Psoas muscle (tissue), 8 donors: ENCODE data around the gene ITGB1. TPM values are rescaled to one million over a fixed set of nuclear protein-coding genes. Genes with fewer than 3 reads are reported as not detected.

Source experiments
- ATAC-seq, 4 donors: fragments of 200-7000 bp; cut with Tn5 transposase; one replicate each; pipeline ENCODE4 v1.9.1; 2020; ENCODE audit warnings: moderate library complexity in 3 of 4, mild to moderate bottlenecking in 2 of 4
- DNase-seq, 2 donors: peaks; one replicate each; pipeline ENCODE4 v3.0.0-alpha.2; 2020
- H3K27ac ChIP-seq: fragments of 200-600 bp; one replicate; pipeline ENCODE4 v1.8.0; 2022
- H3K27me3 ChIP-seq, 3 donors: fragments of 200-600 bp in 1 of 3; one replicate each; pipeline versions ENCODE4 v1.6.1 to v1.8.0; 2013 to 2022; ENCODE audit warnings: low read length in 2 of 3, mild to moderate bottlenecking in 2 of 3, moderate library complexity in 1 of 3; ENCODE audit not compliant: insufficient read depth in 3 of 3
- H3K36me3 ChIP-seq, 2 donors: fragments of 200-600 bp in 1 of 2; one replicate each; pipeline versions ENCODE4 v1.6.1 to v1.8.0; 2013 to 2022; ENCODE audit warnings: low read depth in 1 of 2, mild to moderate bottlenecking in 1 of 2, moderate library complexity in 1 of 2; ENCODE audit not compliant: insufficient read depth in 1 of 2
- H3K4me1 ChIP-seq: fragments of 200-600 bp; one replicate; pipeline ENCODE4 v1.8.0; 2022
- H3K4me3 ChIP-seq: fragments of 200-600 bp; one replicate; pipeline ENCODE4 v1.8.0; 2022; ENCODE audit warnings: mild to moderate bottlenecking
- H3K9me3 ChIP-seq: fragments of 200-600 bp; one replicate; pipeline ENCODE4 v1.8.0; 2022
- CTCF ChIP-seq: fragments of 200-600 bp; IDR thresholded peaks from one replicate; pipeline ENCODE4 v1.8.0; 2022; ENCODE audit warnings: antibody characterized with exemption
- WGBS, 3 donors: extraction: QIAGEN DNeasy Blood & Tissue Kit; methylation state at CpG; one replicate each; pipeline versions ENCODE4 v1.1.6 to v1.1.7; 2013; 5-methylcytosine and 5-hydroxymethylcytosine counted together
- intact Hi-C, 2 donors: fragments of 100-400 bp; cut with DNase I; formaldehyde crosslinking; loops; one replicate each; pipeline versions ENCODE4 v1.11.0 to v1.14.2; 2022
- polyA plus RNA-seq, 3 donors: library from polyadenylated mRNA; stranded (reverse); fragments of 200-250 nt; gene quantifications; one replicate each; pipeline ENCODE4 v1.2.3, GENCODE V29; 2013
- total RNA-seq, 4 donors: library from RNA; stranded (reverse); fragmentation: NEBNext Ultra II Directional in 2 of 4; extraction: Animal tissue kit (Norgen Biotek cat#: 25700) in 2 of 4; gene quantifications; one replicate each; pipeline versions ENCODE4 v1.2.1 to v1.2.4, GENCODE V29; 2021 to 2023
- donor health status: healthy with polysubstance abuse.
- donor health status: DM: no; HTN: no; CAD: no; lungs with moderate emphysema.
- donor health status: Bipolar disorder and iron deficiency.
- donor health status: healthy.
- donor health status: DM: yes; HTN: yes; CAD: no.
- donor health status: DM: no; HTN: no; CAD: no.
- donor health status: DM: no; HTN: no; CAD: no.
- donor health status: DM: yes; HTN: yes; CAD: no.

Gene ITGB1
- total and polyA plus RNA-seq, 7 donors: 215 to 569 (median 255) TPM

GRCh38 chr10:32950591-32951108 is 7.4 kb downstream of the ITGB1 start:
- H3K27ac ChIP-seq: peak overlapping the region; percentile 11
- H3K4me3 ChIP-seq: no peak overlapping the region
- H3K9me3 ChIP-seq: no peaks in the 10 kb centered on the region
- ATAC-seq: no peak
- 66 to 73% (median 70%) methylated on average over 5 of the region's 5 CpGs for WGBS, 3 donors
- no peaks in the 10 kb centered on the region for H3K27me3 ChIP-seq
- H3K36me3 ChIP-seq: peaks cover 0 to 9% of the 10 kb centered on the region in 2 donors
- DNase-seq: no peak
- no peak for TF ChIP-seq CTCF
- intact Hi-C loops: no loop called here
- H3K4me1 ChIP-seq: peaks cover 92% of the 10 kb centered on the region

GRCh38 chr10:32949221-32949678 is 8.8 kb downstream of the ITGB1 start:
- no peaks in the 10 kb centered on the region for H3K27me3 ChIP-seq
- peak overlapping the region; percentile 19 for H3K27ac ChIP-seq
- intact Hi-C loops: no loop called here
- H3K4me1 ChIP-seq: peaks cover 88% of the 10 kb centered on the region
- TF ChIP-seq CTCF: no peak
- no peak for DNase-seq
- peak; percentile 46 to 76 (median 62) for ATAC-seq
- H3K9me3 ChIP-seq: no peaks in the 10 kb centered on the region
- no peak overlapping the region for H3K4me3 ChIP-seq
- peaks cover 0 to 7% of the 10 kb centered on the region in 2 donors for H3K36me3 ChIP-seq

GRCh38 chr10:32948451-32948850 is 9.6 kb downstream of the ITGB1 start:
- intact Hi-C loops: no loop called here
- Histone ChIP-seq H3K27me3 (no peaks in the 10 kb centered on the region), H3K4me1 (peaks cover 88% of the 10 kb centered on the region), H3K27ac (no peak overlapping the region), H3K4me3 (no peak overlapping the region), H3K36me3 (peaks cover 0 to 7% of the 10 kb centered on the region in 2 donors), H3K9me3 (no peaks in the 10 kb centered on the region)
- ATAC-seq: no peak
- WGBS, 3 donors: 26 to 47% (median 39%) methylated on average over 3 of the region's 3 CpGs
- TF ChIP-seq CTCF: no peak
- DNase-seq: no peak

DNA sequence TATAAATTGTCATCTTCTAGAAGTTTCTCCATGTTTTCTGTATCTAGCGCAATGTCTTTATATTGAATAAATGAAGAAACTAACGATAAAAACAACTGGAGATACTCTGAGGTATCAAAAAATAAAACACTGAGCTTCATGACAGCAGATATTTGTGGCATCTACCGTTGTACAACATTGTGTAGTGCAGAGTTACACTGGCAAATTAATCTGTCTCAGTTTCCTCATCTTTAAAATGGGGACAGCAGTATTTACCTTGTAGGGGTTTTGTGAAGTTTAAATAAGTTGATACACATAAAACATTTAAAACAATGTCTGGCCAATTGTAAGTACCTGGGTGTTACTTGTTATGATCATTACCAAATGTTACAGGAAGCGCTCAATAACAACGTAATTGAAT is 10.4 kb downstream of the ITGB1 start:
- Histone ChIP-seq H3K4me1 (peaks cover 88% of the 10 kb centered on the region), H3K27me3 (no peaks in the 10 kb centered on the region), H3K4me3 (no peak overlapping the region), H3K27ac (no peak overlapping the region), H3K36me3 (peaks cover 0 to 7% of the 10 kb centered on the region in 2 donors), H3K9me3 (no peaks in the 10 kb centered on the region)
- intact Hi-C loops: no loop called here
- ATAC-seq: no peak
- TF ChIP-seq CTCF: no peak
- no peak for DNase-seq
- WGBS, 3 donors: 85 to 86% (median 85%) methylated on average over 5 of the region's 5 CpGs

- H3K4me3 ChIP-seq: no peak overlapping the region
- no peak for TF ChIP-seq CTCF
- H3K27ac ChIP-seq: no peak overlapping the region
- H3K4me1 ChIP-seq: peaks cover 88% of the 10 kb centered on the region
- intact Hi-C loops: no loop called here
- H3K36me3 ChIP-seq: peaks cover 0 to 4% of the 10 kb centered on the region in 2 donors
- 75 to 83% (median 79%) methylated on average over 2 of the region's 2 CpGs for WGBS, 3 donors
- no peaks in the 10 kb centered on the region for H3K9me3 ChIP-seq
- ATAC-seq (no peak), DNase-seq (no peak)
- H3K27me3 ChIP-seq: no peaks in the 10 kb centered on the region
These were observed 11.9 kb downstream of the ITGB1 start for GRCh38 chr10:32946108-32946507.
